H9 (cell line): Measurements from ENCODE around the gene MLNR. TPM values are rescaled to one million over a fixed set of nuclear protein-coding genes. Genes with fewer than 3 reads are reported as not detected.
A peak's percentile ranks its signal among the peaks of the same experiment; 100 is the strongest.

Experiments
- DNase-seq: peaks from one replicate; pipeline ENCODE4 v3.0.0-alpha.2; 2017
- H2AFZ ChIP-seq: one replicate; pipeline ENCODE4 v1.6.1; 2013; ENCODE audit warnings: mild to moderate bottlenecking, low read length, control low read depth, moderate library complexity
- H2AK5ac ChIP-seq: 2 replicates; pipeline ENCODE4 v1.6.1; 2013; ENCODE audit warnings: low read length, control low read depth, mixed read lengths; ENCODE audit not compliant: insufficient read length
- H2BK120ac ChIP-seq: one replicate; pipeline ENCODE4 v1.6.1; 2013; ENCODE audit warnings: low read depth, mild to moderate bottlenecking, low read length, control low read depth, inconsistent platforms; ENCODE audit not compliant: poor library complexity, severe bottlenecking
- H2BK12ac ChIP-seq: 2 replicates; pipeline ENCODE4 v1.6.1; 2013; ENCODE audit warnings: low read length, control low read depth, mixed read lengths, low read depth; ENCODE audit not compliant: insufficient read length
- H2BK15ac ChIP-seq: 2 replicates; pipeline ENCODE4 v1.6.1; 2013; ENCODE audit warnings: low read depth, low read length, control low read depth
- H2BK20ac ChIP-seq: one replicate; pipeline ENCODE4 v1.6.1; 2013; ENCODE audit warnings: low read depth, mild to moderate bottlenecking, low read length, control low read depth, inconsistent platforms; ENCODE audit not compliant: poor library complexity, severe bottlenecking
- H2BK5ac ChIP-seq: 2 replicates; pipeline ENCODE4 v1.6.1; 2013; ENCODE audit warnings: low read length, control low read depth, mixed read lengths; ENCODE audit not compliant: insufficient read length
- H3K14ac ChIP-seq: 2 replicates; pipeline ENCODE4 v1.6.1; 2013; ENCODE audit warnings: low read length, control low read depth; ENCODE audit not compliant: insufficient read depth
- H3K18ac ChIP-seq: 2 replicates; pipeline ENCODE4 v1.6.1; 2013; ENCODE audit warnings: low read depth, mild to moderate bottlenecking, mixed read lengths, low read length, control low read depth; ENCODE audit not compliant: insufficient read length
- H3K23ac ChIP-seq: 2 replicates; pipeline ENCODE4 v1.6.1; 2013; ENCODE audit warnings: low read length, control low read depth, mixed read lengths, low read depth; ENCODE audit not compliant: insufficient read length
- H3K23me2 ChIP-seq: 2 replicates; pipeline ENCODE4 v1.6.1; 2013; ENCODE audit warnings: low read depth, mild to moderate bottlenecking, mixed read lengths, low read length, control low read depth; ENCODE audit not compliant: insufficient read length, poor library complexity, severe bottlenecking
- H3K27ac ChIP-seq: 2 replicates; pipeline ENCODE4 v1.5.1; 2013; ENCODE audit warnings: low read length, control low read depth, mixed read lengths, low read depth; ENCODE audit not compliant: insufficient read length
- H3K27me3 ChIP-seq: 2 replicates; pipeline ENCODE4 v1.6.1; 2013; ENCODE audit warnings: low read length, control low read depth, inconsistent platforms; ENCODE audit not compliant: insufficient read depth
- H3K4ac ChIP-seq: 2 replicates; pipeline ENCODE4 v1.6.1; 2013; ENCODE audit warnings: low read depth, mild to moderate bottlenecking, control low read depth, inconsistent platforms, low read length, moderate library complexity
- H3K4me1 ChIP-seq: 2 replicates; pipeline ENCODE4 v1.6.1; 2013; ENCODE audit warnings: low read length, control low read depth, inconsistent platforms; ENCODE audit not compliant: insufficient read depth
- H3K4me2 ChIP-seq: 2 replicates; pipeline ENCODE4 v1.6.1; 2013; ENCODE audit warnings: low read length, control low read depth, mixed read lengths; ENCODE audit not compliant: insufficient read length, insufficient read depth
- H3K56ac ChIP-seq: 2 replicates; pipeline ENCODE4 v1.6.1; 2013; ENCODE audit warnings: low read depth, mild to moderate bottlenecking, mixed read lengths, low read length, control low read depth; ENCODE audit not compliant: insufficient read length
- H3K79me1 ChIP-seq: 2 replicates; pipeline ENCODE4 v1.6.1; 2013; ENCODE audit warnings: low read depth, mild to moderate bottlenecking, moderate library complexity, low read length, control low read depth, inconsistent platforms; ENCODE audit not compliant: insufficient read depth, poor library complexity, severe bottlenecking
- H3K79me2 ChIP-seq: 2 replicates; pipeline ENCODE4 v1.6.1; 2013; ENCODE audit warnings: low read length, control low read depth, inconsistent platforms; ENCODE audit not compliant: insufficient read depth
- H3K9ac ChIP-seq: 2 replicates; pipeline ENCODE4 v1.6.1; 2013; ENCODE audit warnings: low read length, control low read depth, mixed read lengths; ENCODE audit not compliant: insufficient read length; ENCODE audit errors: extremely low read depth
- H3K9me3 ChIP-seq: one replicate; pipeline ENCODE4 v1.6.1; 2013; ENCODE audit warnings: low read depth, low read length, inconsistent platforms; ENCODE audit not compliant: control insufficient read depth
- H3T11ph ChIP-seq: one replicate; pipeline ENCODE4 v1.6.1; 2013; ENCODE audit warnings: mild to moderate bottlenecking, low read length, control low read depth, inconsistent platforms
- H4K20me1 ChIP-seq: one replicate; pipeline ENCODE4 v1.6.1; 2013; ENCODE audit not compliant: control insufficient read depth, insufficient read length, insufficient read depth
- H4K5ac ChIP-seq: 2 replicates; pipeline ENCODE4 v1.6.1; 2013; ENCODE audit warnings: low read depth, mild to moderate bottlenecking, mixed read lengths, low read length, control low read depth; ENCODE audit not compliant: insufficient read length
- H4K8ac ChIP-seq: replicated peaks from 2 replicates; pipeline ENCODE4 v1.6.1; 2013; ENCODE audit warnings: low read length, control low read depth, mixed read lengths, low read depth; ENCODE audit not compliant: insufficient read length
- H4K91ac ChIP-seq: 2 replicates; pipeline ENCODE4 v1.6.1; 2013; ENCODE audit warnings: low read depth, mild to moderate bottlenecking, moderate library complexity, mixed read lengths, low read length, control low read depth; ENCODE audit not compliant: insufficient read length
- H3K27ac Mint-ChIP-seq, 3 experiments: 2 replicates in 2 of 3; 3 replicates in 1 of 3; pipeline ENCODE4 v1.8.0; 2020 to 2021; ENCODE audit warnings: mixed read lengths in 3 of 3, mild to moderate bottlenecking in 1 of 3, moderate library complexity in 1 of 3
- H3K27me3 Mint-ChIP-seq: 2 replicates; pipeline ENCODE4 v1.8.0; 2021; ENCODE audit warnings: low read depth, mild to moderate bottlenecking, moderate library complexity, mixed read lengths
- H3K36me3 Mint-ChIP-seq, 3 experiments: 2 replicates in 2 of 3; 3 replicates in 1 of 3; pipeline ENCODE4 v1.8.0; 2020 to 2021; ENCODE audit warnings: low read depth in 3 of 3, mixed read lengths in 3 of 3; ENCODE audit not compliant: insufficient read depth in 1 of 3
- H3K4me1 Mint-ChIP-seq, 2 experiments: 2 replicates each; pipeline ENCODE4 v1.8.0; 2020; ENCODE audit warnings: mixed read lengths in 2 of 2
- H3K4me3 Mint-ChIP-seq, 2 experiments: 2 replicates in 1 of 2; 3 replicates in 1 of 2; pipeline ENCODE4 v1.8.0; 2020 to 2021; ENCODE audit warnings: mild to moderate bottlenecking in 2 of 2, mixed read lengths in 2 of 2, moderate library complexity in 1 of 2
- H3K9me3 Mint-ChIP-seq, 2 experiments: 2 replicates in 1 of 2; 3 replicates in 1 of 2; pipeline ENCODE4 v1.8.0; 2020; ENCODE audit warnings: mild to moderate bottlenecking in 2 of 2, mixed read lengths in 2 of 2, moderate library complexity in 1 of 2
- WGBS: extraction: QIAGEN DNeasy Blood & Tissue Kit; methylation state at CpG from one replicate; pipeline ENCODE4 v1.1.7; 2013; ENCODE audit warnings: missing lambda C conversion rate, low lambda C conversion rate, mixed read lengths; ENCODE audit not compliant: insufficient read length; ENCODE audit errors: extremely low coverage; 5-methylcytosine and 5-hydroxymethylcytosine counted together
- total RNA-seq: library from RNA; stranded (reverse); gene quantifications from 2 replicates; pipeline ENCODE4 v1.2.1, GENCODE V29; 2021
- TF ChIP-seq, protein P1 (sequence below): fragments of 200-600 bp; sonication (generic); conservative IDR thresholded peaks from 3 replicates; pipeline ENCODE4 v1.8.0; 2021; ENCODE audit warnings: antibody characterized with exemption, mild to moderate bottlenecking

MLNR gene
- total RNA-seq, 1 experiment from 2014 or later, result not detected

DNA sequence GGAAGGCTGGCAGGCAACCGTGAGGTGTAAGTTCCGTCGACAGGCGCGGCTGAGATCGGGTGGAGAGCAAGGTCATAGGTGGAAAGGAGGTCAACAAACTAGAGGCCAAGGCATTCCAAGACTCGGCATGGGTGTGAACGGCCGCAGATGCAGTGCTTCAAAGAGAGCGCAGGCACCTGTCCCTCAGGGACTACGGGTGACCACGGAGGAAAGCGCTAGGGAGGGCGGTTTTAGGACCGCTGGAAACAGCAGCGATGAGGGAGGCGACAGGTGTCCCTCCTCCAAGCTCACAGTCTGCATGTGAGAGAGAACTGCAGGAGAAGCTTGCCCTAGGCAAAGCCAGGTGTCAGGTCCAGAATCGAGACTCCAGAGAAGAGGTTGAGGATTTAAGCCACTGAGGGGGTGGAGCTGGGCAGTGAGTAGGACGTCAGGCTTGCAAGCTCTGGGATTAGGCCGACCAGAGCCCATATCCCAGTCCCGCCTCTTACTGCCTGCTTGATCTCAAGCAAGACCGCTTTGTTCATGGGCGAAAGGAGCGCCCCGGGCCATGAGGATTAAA lies 1.6 kb upstream of the MLNR start:
- no peak overlapping the region; a peak in 1 of 7 replicates for H3K27ac Mint-ChIP-seq
- no peaks in the 10 kb centered on the region; the same call in 1 of the 2 replicates for H3K4me1 ChIP-seq
- no peak overlapping the region for H4K91ac ChIP-seq
- peak overlapping the region; percentile 97 for H3K4me2 ChIP-seq
- no peak overlapping the region for H3K27ac ChIP-seq
- peak; percentile 68 for DNase-seq
- no peak overlapping the region for H3K23ac ChIP-seq
- H4K5ac ChIP-seq, result peak overlapping the region; percentile 56
- no peaks in the 10 kb centered on the region for H3K9me3 ChIP-seq
- H2BK12ac ChIP-seq, result no peak overlapping the region
- no peak overlapping the region for H4K8ac ChIP-seq
- no peak overlapping the region for H3K18ac ChIP-seq
- no peaks in the 10 kb centered on the region for H4K20me1 ChIP-seq
- peaks cover 0 to 5% of the 10 kb centered on the region in 2 experiments; a peak in 2 of 5 replicates for H3K9me3 Mint-ChIP-seq
- no peaks in the 10 kb centered on the region for H3K79me2 ChIP-seq
- no peak overlapping the region for H3K4ac ChIP-seq
- no peak overlapping the region for H2AK5ac ChIP-seq
- H3K56ac ChIP-seq, result no peak overlapping the region
- no peak overlapping the region for H2BK5ac ChIP-seq
- H2BK120ac ChIP-seq, result no peak overlapping the region
- H3K4me3 Mint-ChIP-seq, result peak overlapping the region; percentile 50 to 78
- no CpG with 5 or more reads among the region's 25 CpGs for WGBS
- H3K14ac ChIP-seq, result no peak overlapping the region; the same call in 1 of the 2 replicates
- H3K27me3 ChIP-seq, result peaks cover 60% of the 10 kb centered on the region
- H3K36me3 Mint-ChIP-seq, result peaks cover 0 to 5% (median 0%) of the 10 kb centered on the region in 3 experiments; a peak in 3 of 7 replicates
- H3K79me1 ChIP-seq, result no peaks in the 10 kb centered on the region
- H3K9ac ChIP-seq, result no peak overlapping the region
- no peak overlapping the region for H3T11ph ChIP-seq
- no peak overlapping the region for H2BK20ac ChIP-seq
- H2AFZ ChIP-seq, result no peak overlapping the region
- TF ChIP-seq, protein P1, sequence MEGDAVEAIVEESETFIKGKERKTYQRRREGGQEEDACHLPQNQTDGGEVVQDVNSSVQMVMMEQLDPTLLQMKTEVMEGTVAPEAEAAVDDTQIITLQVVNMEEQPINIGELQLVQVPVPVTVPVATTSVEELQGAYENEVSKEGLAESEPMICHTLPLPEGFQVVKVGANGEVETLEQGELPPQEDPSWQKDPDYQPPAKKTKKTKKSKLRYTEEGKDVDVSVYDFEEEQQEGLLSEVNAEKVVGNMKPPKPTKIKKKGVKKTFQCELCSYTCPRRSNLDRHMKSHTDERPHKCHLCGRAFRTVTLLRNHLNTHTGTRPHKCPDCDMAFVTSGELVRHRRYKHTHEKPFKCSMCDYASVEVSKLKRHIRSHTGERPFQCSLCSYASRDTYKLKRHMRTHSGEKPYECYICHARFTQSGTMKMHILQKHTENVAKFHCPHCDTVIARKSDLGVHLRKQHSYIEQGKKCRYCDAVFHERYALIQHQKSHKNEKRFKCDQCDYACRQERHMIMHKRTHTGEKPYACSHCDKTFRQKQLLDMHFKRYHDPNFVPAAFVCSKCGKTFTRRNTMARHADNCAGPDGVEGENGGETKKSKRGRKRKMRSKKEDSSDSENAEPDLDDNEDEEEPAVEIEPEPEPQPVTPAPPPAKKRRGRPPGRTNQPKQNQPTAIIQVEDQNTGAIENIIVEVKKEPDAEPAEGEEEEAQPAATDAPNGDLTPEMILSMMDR, result no peak
- no peak overlapping the region for H2BK15ac ChIP-seq
- peaks cover 13% of the 10 kb centered on the region for H3K23me2 ChIP-seq
- H3K4me1 Mint-ChIP-seq, result peaks cover 30 to 39% of the 10 kb centered on the region in 2 experiments
- peaks cover 80% of the 10 kb centered on the region for H3K27me3 Mint-ChIP-seq
